Coronary artery (tissue), 2 donors: ENCODE measurements around the gene LRRC8D.

Experiments used
- DNase-seq: peaks from one replicate; pipeline ENCODE4 v3.0.0-alpha.2; 2017; ENCODE audit warnings: low spot score
- H3K27ac ChIP-seq, 2 donors: fragments of 200-600 bp; sonication (generic); one replicate each; pipeline ENCODE4 v1.5.1; 2016 to 2019
- H3K4me3 ChIP-seq: fragments of 200-600 bp; sonication (generic); 2 replicates; pipeline ENCODE4 v1.5.1; 2016; ENCODE audit warnings: mild to moderate bottlenecking, moderate library complexity
- CTCF ChIP-seq: fragments of 200-600 bp; sonication (generic); IDR thresholded peaks from one replicate; pipeline ENCODE4 v1.5.1; 2019; ENCODE audit warnings: antibody characterized with exemption

Gene LRRC8D

GRCh38 chr1:89827330-89827729, 6.5 kb downstream of the LRRC8D start:
- Histone ChIP-seq H3K27ac (no peak overlapping the region), H3K4me3 (no peak overlapping the region)
- no peak for DNase-seq
- no peak for TF ChIP-seq CTCF

- no peak for TF ChIP-seq CTCF
- Histone ChIP-seq H3K27ac (no peak overlapping the region), H3K4me3 (no peak overlapping the region)
- DNase-seq = no peak
These were observed 7.1 kb downstream of the LRRC8D start for GRCh38 chr1:89827902-89828301.

GRCh38 chr1:89829186-89829585, 8.4 kb downstream of the LRRC8D start:
- DNase-seq = no peak
- Histone ChIP-seq H3K4me3 (no peak overlapping the region), H3K27ac (no peak overlapping the region)
- no peak for TF ChIP-seq CTCF

- Histone ChIP-seq H3K4me3 (no peak overlapping the region), H3K27ac (no peak overlapping the region)
- no peak for TF ChIP-seq CTCF
- no peak for DNase-seq
These were observed 10.8 kb downstream of the LRRC8D start for GRCh38 chr1:89831462-89832120.

- H3K4me3 ChIP-seq = no peak overlapping the region
- no peak for DNase-seq
- H3K27ac ChIP-seq = no peak overlapping the region
- TF ChIP-seq CTCF = no peak
These were observed 11.8 kb downstream of the LRRC8D start for GRCh38 chr1:89832496-89833127.

- Histone ChIP-seq H3K4me3 (no peak overlapping the region), H3K27ac (no peak overlapping the region)
- TF ChIP-seq CTCF = no peak
- no peak for DNase-seq
These were observed 12.6 kb downstream of the LRRC8D start for GRCh38 chr1:89833183-89834082.
